ENCODE measurements around the gene LRRC25.
A peak's percentile ranks its signal among the peaks of the same experiment; 100 is the strongest.

The LRRC25 gene

GRCh38 chr19:18397242-18398202 lies at the start of gene LRRC25:
Gene LRRC25 (minus strand): TSS chr19:18397622. CDS start chr19:18396963, 659 bp downstream.
- DNase-seq, result no peak

GRCh38 chr19:18446811-18447359 lies 49.5 kb upstream of the LRRC25 start:
- no peak for DNase-seq

DNA sequence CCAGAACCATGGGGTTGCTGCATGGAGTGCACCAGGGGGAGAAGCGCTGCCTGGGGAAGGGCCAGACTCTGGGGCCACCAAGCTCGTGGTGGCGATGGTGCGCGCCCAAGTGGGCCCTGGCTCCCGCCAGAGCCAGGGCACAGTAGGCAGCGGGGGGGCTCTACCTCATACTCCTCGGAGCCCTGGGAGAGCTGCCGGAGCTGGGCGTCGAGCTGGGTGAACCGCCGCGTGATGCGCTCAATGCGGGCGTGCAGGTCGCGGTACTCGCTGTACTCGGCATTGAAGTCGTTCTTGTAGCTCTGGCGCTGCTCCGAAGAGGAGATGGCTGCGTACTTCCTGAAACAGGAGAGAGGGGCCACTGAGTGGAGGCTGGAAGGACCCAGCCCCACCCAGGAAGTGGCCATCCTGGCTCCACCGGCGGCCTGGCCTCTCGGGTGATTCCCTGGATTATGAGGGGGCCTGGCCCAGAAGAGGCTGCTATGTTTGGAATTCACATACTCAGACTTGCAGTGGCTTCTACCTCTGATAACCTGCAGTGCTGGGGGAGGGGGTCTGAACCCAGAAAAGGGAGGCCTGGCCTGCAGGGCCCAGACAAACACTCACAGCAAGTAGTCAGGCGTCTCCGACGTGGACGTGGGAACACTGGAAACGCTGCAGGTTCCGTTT lies 48.9 kb upstream of the LRRC25 start:
- DNase-seq, result no peak

GRCh38 chr19:18445262-18445948 lies 48.0 kb upstream of the LRRC25 start:
- no peak for DNase-seq

- no peak for DNase-seq
Measured at GRCh38 chr19:18444513-18444912, 47.1 kb upstream of the LRRC25 start.

- DNase-seq, result no peak
Measured at GRCh38 chr19:18443831-18444230, 46.4 kb upstream of the LRRC25 start.

- no peak for DNase-seq
Measured at GRCh38 chr19:18443406-18443805, 46.0 kb upstream of the LRRC25 start.

- no peak for DNase-seq
Measured at GRCh38 chr19:18442941-18443340, 45.5 kb upstream of the LRRC25 start.

DNA sequence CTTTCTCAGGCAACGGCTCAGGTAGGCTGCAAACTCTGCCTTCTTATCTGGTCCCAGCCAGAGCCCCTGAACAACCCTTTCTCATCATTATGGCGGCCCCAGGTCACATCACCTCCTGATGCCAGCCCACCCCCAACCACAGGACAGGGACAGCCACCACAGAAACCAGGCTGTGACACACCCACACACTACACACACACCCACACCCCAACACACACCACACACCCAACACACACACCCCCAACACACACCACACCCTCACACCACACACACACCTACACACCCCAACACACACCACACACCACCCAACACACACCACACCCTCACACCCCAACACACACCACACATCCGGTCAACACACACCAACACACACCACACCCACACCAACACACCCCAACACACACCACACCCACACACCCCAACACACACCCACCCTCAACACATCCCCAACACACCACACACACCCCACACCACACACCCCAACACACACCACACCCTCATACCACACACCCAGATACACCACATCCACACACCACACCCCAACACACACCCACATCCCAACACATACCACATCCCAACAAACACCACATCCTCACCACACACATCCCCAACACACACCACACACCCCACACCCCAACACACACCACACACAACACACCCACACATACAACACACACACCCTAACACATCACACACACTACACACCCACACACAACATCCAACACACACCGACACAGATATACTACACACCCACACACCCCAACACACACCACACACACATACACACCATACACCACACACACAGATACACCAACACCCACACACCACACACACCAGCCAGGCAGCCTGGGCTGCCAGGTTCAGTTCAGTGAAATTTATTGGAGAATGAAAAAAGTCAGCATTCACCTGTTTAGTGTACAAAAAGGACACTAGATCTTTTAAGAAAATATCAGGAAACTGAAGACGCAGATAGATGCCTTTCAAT lies 44.7 kb upstream of the LRRC25 start:
- no peak for DNase-seq

GRCh38 chr19:18440936-18441803 lies 43.7 kb upstream of the LRRC25 start:
- DNase-seq, result no peak

- no peak for DNase-seq
Measured at GRCh38 chr19:18440415-18440877, 43.0 kb upstream of the LRRC25 start.

- DNase-seq, result no peak
Measured at GRCh38 chr19:18439910-18440237, 42.5 kb upstream of the LRRC25 start.

- DNase-seq, result no peak
Measured at GRCh38 chr19:18439025-18439909, 41.8 kb upstream of the LRRC25 start.

- DNase-seq, result no peak
Measured at GRCh38 chr19:18438331-18439024, 41.1 kb upstream of the LRRC25 start.

DNA sequence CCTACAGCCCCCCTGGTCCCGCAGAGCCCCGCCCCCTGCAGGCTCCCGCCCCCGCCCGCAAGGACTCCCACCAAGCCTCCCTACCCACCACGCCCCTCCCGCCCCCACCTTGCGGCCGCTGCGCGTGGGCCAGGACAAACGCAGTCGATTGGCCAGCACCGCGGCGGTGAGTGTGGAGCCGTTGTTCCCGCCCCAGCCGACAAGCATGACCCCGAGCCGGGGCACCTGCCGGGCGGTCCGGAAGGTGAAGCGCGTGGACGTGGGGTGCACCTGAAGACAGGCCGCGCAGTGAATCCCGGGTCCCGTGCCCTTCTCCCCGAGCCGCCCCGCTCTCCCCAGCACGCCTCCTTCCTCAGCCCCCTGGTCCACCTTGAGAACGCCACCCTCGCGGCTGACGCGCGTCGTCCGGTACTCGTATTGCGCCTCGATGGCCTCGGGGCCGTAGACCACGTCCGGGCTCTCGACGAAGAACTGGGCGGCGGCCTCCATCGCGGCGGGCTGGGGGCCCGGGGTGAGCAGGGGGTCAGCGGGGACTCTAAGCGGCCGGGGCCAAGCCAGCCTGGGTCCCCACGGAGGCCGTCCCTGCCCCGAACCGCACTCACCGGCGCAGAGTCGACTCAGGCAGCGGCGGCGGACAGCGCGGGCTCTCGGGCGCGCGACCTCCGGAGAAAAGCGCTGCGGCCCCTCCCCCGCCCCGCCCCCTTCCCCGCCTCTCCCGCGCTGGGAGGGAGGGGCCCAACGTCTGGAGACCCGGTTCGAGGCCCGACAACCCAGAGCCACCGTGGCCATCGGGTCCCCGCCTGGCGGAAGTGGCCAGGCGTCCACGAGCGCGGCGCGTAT lies 40.3 kb upstream of the LRRC25 start, which contains the start of gene ISYNA1:
ISYNA1 (minus strand) TSS at position 643 of the 840 bp plus-strand sequence; CDS start at position 489, 154 bp downstream.
- peak; percentile 58 for DNase-seq

GRCh38 chr19:18436671-18437490 lies 39.5 kb upstream of the LRRC25 start:
- DNase-seq, result peak; percentile 70
